Bronchial epithelial cell (primary cell): Measurements from ENCODE around the gene SHROOM4. TPM values are rescaled to one million over a fixed set of nuclear protein-coding genes. Genes with fewer than 3 reads are reported as not detected.

Source experiments
- DNase-seq: peaks from one replicate; pipeline ENCODE4 v3.0.0-alpha.2; 2010; ENCODE audit warnings: low read depth
- FAIRE-seq: peaks from 2 replicates; lab custom pipeline; 2011; peaks lifted over from hg19 to GRCh38; lab: Jason Lieb, UNC
- H3K27me3 ChIP-seq: 2 replicates; pipeline ENCODE4 v1.5.1; 2011; ENCODE audit warnings: low read length; ENCODE audit not compliant: control insufficient read depth, insufficient read depth
- H3K36me3 ChIP-seq: 2 replicates; pipeline ENCODE4 v1.5.1; 2011; ENCODE audit warnings: low read length; ENCODE audit not compliant: control insufficient read depth, insufficient read depth
- H3K4me3 ChIP-seq: 2 replicates; pipeline ENCODE4 v1.5.1; 2011; ENCODE audit warnings: mild to moderate bottlenecking, low read depth, low read length, control low read depth
- total RNA-seq: library from RNA; depleted of rRNA; stranded (reverse); fragments of >200 nt; gene quantifications from 2 replicates; pipeline ENCODE4 v1.2.1, GENCODE V29; 2014
- TF ChIP-seq, protein P1 (sequence below): IDR thresholded peaks from 2 replicates; pipeline ENCODE4 v1.5.1; 2011; ENCODE audit warnings: mild to moderate bottlenecking, moderate library complexity, low read length, control low read depth, inconsistent platforms; ENCODE audit not compliant: insufficient read depth, severe bottlenecking

Gene SHROOM4
- total RNA-seq, 1 donor from 2014 or later, result 0.26 TPM

DNA sequence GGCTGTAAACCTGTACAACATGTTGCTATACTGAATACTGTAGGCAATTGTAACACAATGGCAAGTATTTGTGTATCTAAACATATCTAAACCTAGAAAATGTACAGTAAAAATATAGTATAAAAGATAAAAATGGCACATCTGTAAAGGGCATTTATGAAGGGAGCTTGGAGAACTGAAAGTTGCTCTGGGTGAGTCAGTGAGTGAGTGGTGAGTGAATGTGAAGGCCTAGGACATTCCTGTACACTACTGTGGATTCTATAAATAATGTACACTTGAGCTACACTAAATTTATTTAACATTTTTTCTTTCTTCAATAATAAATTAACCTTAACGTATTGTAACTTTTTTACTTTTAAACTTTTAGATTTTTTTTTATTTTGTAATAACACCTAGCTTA is 5.0 kb upstream of the SHROOM4 start:
- TF ChIP-seq, protein P1, sequence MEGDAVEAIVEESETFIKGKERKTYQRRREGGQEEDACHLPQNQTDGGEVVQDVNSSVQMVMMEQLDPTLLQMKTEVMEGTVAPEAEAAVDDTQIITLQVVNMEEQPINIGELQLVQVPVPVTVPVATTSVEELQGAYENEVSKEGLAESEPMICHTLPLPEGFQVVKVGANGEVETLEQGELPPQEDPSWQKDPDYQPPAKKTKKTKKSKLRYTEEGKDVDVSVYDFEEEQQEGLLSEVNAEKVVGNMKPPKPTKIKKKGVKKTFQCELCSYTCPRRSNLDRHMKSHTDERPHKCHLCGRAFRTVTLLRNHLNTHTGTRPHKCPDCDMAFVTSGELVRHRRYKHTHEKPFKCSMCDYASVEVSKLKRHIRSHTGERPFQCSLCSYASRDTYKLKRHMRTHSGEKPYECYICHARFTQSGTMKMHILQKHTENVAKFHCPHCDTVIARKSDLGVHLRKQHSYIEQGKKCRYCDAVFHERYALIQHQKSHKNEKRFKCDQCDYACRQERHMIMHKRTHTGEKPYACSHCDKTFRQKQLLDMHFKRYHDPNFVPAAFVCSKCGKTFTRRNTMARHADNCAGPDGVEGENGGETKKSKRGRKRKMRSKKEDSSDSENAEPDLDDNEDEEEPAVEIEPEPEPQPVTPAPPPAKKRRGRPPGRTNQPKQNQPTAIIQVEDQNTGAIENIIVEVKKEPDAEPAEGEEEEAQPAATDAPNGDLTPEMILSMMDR, result no peak
- Histone ChIP-seq H3K36me3 (no peaks in the 10 kb centered on the region), H3K27me3 (no peaks in the 10 kb centered on the region), H3K4me3 (no peak overlapping the region)
- DNase-seq, result no peak
- no peak for FAIRE-seq

DNA sequence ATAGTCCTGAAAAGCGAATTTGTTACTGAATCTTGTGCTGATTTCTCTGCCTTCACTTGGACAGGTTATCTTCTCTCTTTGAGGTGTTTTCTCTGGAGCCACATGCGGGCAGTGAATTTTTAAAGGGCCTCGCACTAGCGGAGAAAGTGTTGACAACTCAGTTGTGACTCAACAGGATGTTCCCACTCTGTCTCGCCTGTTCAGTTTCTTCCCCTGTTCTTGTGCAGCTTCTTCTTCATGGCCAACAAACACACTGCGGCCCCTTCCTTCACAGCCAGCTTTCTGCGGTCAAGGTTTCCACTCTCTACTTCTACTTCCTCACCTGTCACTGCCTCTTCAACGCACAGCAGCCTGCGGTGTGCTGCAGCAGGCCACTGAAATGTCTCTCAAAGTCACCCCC is 1.1 kb upstream of the SHROOM4 start:
- peak; percentile 52 for DNase-seq
- no peak overlapping the region for H3K4me3 ChIP-seq
- no peaks in the 10 kb centered on the region for H3K36me3 ChIP-seq
- no peak for FAIRE-seq
- TF ChIP-seq, protein P1, result no peak
- H3K27me3 ChIP-seq, result no peaks in the 10 kb centered on the region

DNA sequence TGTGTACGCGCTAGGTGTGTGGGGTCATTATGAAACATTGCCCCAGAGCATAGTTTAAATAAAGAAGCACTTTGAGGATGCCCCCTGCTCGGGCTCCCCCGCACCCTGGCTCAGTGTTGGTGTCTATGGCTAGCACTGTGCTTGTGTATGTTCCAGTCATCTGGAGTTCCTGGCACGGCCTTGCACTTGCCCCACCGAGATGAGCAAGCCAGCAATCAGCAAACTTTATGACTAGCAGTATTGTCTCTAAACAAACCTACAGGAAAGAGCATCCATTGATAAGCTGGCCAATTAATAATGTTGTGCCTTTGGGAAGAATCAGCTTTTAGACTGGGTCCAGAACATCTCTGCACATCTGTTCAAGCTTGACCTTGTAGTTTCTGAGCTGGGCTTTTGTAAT is 707 bp upstream of the SHROOM4 start:
- peak; percentile 48 for DNase-seq
- Histone ChIP-seq H3K27me3 (no peaks in the 10 kb centered on the region), H3K36me3 (no peaks in the 10 kb centered on the region), H3K4me3 (no peak overlapping the region)
- no peak for FAIRE-seq
- TF ChIP-seq, protein P1, result no peak

DNA sequence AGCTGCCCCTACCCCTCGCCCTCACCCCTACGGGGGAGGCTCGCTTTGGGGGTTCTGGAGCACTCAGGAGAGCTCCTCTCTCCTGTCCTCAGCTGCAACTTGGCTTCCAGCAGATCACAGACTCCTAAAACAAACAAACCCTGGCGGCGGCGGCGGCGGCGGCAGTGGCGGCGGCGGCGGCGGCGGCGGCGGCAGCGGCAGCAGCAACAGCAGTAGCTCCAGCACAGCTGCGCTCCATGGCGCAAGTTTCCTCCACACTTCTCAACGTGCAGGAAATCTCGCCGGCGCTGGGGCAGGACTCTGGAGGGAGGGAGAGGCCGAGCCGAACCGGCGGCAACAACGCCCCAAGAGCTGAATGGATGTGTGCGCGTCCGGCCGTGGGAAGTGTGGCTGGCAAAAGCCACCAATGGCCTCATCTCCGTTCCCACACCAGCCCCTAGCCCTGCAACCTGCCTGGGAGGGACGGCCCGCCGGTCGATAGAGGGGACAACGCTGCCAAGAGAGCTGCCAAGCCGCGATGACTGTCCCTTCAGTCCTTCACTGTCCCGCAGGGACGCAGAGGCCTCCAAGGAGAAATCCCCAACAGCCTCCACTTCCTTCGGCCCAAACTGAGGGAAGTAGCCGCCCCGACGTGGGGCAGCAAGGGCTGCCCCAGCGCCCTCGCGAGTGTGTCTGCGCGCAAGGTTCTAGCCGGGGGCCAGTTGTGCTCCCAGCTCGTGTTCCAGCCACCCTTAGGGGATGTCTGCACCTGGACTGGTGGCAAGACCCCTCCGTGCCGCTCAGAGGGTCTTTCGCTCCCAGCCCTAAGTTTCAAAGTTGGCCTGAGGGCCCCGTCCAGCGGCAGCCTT is 775 bp downstream of the SHROOM4 start:
- H3K36me3 ChIP-seq, result no peaks in the 10 kb centered on the region
- H3K27me3 ChIP-seq, result no peaks in the 10 kb centered on the region
- peak overlapping the region; percentile 57 for H3K4me3 ChIP-seq
- no peak for FAIRE-seq
- no peak for DNase-seq
- TF ChIP-seq, protein P1, result no peak

DNA sequence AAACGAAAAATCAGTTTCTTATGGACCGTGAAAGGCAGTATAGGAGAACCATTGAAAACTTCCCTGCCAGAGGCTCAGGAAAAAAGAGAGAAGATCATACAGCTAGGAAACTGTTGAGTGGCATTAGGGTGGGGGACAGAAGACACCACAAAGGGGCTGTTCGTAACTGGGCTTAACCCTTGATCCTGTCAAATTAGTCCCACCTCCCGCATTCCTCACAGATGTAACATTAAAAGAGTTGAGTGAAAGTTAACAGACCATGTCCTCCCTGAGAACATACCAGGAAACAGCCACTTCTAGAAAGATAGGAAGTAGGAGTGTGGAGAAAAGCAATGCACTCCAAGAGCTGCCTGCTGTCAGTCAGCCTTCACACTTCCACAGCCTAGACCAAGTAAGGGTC is 8.7 kb downstream of the SHROOM4 start:
- Histone ChIP-seq H3K36me3 (no peaks in the 10 kb centered on the region), H3K27me3 (no peaks in the 10 kb centered on the region), H3K4me3 (no peak overlapping the region)
- DNase-seq (no peak), FAIRE-seq (no peak)
- TF ChIP-seq, protein P1, result no peak

DNA sequence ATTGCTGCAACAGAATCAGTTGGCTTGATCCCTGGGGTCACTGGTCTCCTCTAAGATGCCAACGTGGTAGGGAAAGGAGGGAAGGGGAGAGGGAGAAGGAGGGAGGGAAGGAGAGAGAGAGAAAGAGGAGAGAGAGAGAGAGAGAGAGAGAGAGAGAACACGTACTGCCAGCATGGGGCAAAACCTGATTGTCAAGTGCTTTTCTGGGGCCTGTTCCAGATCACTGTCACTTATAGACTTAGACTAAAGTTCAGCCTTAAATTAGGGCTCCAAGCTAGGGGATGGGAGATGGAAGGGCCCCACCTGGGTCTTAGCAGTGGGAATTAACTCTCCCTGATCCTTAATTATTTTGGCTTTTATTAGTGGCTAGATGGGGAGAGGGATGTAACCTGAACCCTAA is 12.9 kb downstream of the SHROOM4 start:
- TF ChIP-seq, protein P1, result no peak
- Histone ChIP-seq H3K36me3 (no peaks in the 10 kb centered on the region), H3K27me3 (no peaks in the 10 kb centered on the region), H3K4me3 (no peak overlapping the region)
- no peak for FAIRE-seq
- no peak for DNase-seq
